Measurements from ENCODE around the gene CYGB.
"Not testable (repeated sequence)": the region's sequence is repeated elsewhere in the genome, so short reads cannot be mapped to it uniquely, and the experiment has no call there.

Gene CYGB

GRCh38 chr17:76530095-76530723, 7.3 kb downstream of the CYGB start:
- peaks cover 36% of the 10 kb centered on the region for H3K4me1 ChIP-seq (ENCODE audit: control insufficient read depth, insufficient read depth, low read length)
- peaks cover 4% of the 10 kb centered on the region for H3K27me3 ChIP-seq (ENCODE audit: control insufficient read depth, insufficient read depth, low read length)
- H3K4me3 ChIP-seq (ENCODE audit: low read length): no peak overlapping the region
- no peaks in the 10 kb centered on the region for H3K9me3 ChIP-seq (ENCODE audit: control insufficient read depth, low read length)
- H3K9ac ChIP-seq (ENCODE audit: low read length): peak overlapping the region; percentile 37
- H3K36me3 ChIP-seq (ENCODE audit: control insufficient read depth, insufficient read depth, low read length): no peaks in the 10 kb centered on the region

- no peaks in the 10 kb centered on the region for H3K9me3 ChIP-seq (ENCODE audit: control insufficient read depth, low read length)
- no peaks in the 10 kb centered on the region for H3K27me3 ChIP-seq (ENCODE audit: control insufficient read depth, insufficient read depth, low read length)
- H3K9ac ChIP-seq (ENCODE audit: low read length): peak overlapping the region; percentile 47
- H3K36me3 ChIP-seq (ENCODE audit: control insufficient read depth, insufficient read depth, low read length): no peaks in the 10 kb centered on the region
- peaks cover 44% of the 10 kb centered on the region for H3K4me1 ChIP-seq (ENCODE audit: control insufficient read depth, insufficient read depth, low read length)
- no peak overlapping the region for H3K4me3 ChIP-seq (ENCODE audit: low read length)
These were observed 8.1 kb downstream of the CYGB start for GRCh38 chr17:76529224-76530094.

- Histone ChIP-seq H3K36me3 (ENCODE audit: control insufficient read depth, insufficient read depth, low read length) (no peaks in the 10 kb centered on the region), H3K9ac (ENCODE audit: low read length) (peak overlapping the region; percentile 47), H3K9me3 (ENCODE audit: control insufficient read depth, low read length) (no peaks in the 10 kb centered on the region), H3K4me3 (ENCODE audit: low read length) (no peak overlapping the region), H3K27me3 (ENCODE audit: control insufficient read depth, insufficient read depth, low read length) (peaks cover under 1% of the 10 kb centered on the region), H3K4me1 (ENCODE audit: control insufficient read depth, insufficient read depth, low read length) (peaks cover 45% of the 10 kb centered on the region)
These were observed 8.8 kb downstream of the CYGB start for GRCh38 chr17:76528528-76529223.

- Histone ChIP-seq H3K36me3 (ENCODE audit: control insufficient read depth, insufficient read depth, low read length) (no peaks in the 10 kb centered on the region), H3K9ac (ENCODE audit: low read length) (no peak overlapping the region), H3K4me1 (ENCODE audit: control insufficient read depth, insufficient read depth, low read length) (peaks cover 49% of the 10 kb centered on the region), H3K27me3 (ENCODE audit: control insufficient read depth, insufficient read depth, low read length) (peaks cover 5% of the 10 kb centered on the region), H3K9me3 (ENCODE audit: control insufficient read depth, low read length) (no peaks in the 10 kb centered on the region), H3K4me3 (ENCODE audit: low read length) (no peak overlapping the region)
These were observed 9.4 kb downstream of the CYGB start for GRCh38 chr17:76528156-76528527.

DNA sequence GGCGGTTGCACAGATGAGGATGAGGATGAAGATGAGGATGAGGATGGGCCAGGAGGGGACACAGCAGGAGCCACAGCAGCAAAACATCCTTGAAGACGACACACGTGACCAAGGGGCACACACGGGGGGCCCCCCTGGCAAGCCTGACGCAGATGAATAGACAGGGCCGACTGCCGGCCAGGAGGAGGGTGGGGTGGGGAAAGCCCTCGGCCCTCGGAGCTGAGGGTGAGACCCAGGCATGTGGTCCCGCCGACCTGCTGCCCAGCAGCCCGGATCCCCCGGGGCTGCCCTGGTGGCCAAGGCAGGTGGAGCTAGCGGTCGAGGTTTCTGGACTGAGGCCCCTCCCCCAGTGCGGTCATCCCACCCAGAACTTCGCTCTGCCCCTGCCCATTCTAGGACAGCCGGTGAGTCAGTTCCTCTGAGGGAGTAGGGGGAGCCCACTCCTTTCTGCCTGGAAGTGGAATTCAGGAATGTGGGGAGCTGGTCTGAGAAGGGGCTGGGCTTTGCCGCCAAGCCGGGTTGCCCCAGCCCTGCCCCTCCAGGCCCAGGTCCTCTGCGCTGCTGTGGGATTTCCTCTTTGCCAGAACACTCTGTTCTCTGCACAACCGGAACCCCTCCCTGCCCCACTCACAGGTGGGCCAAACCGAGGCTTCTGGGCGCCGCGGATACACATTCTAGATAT, 9.9 kb downstream of the CYGB start:
- Histone ChIP-seq H3K9me3 (ENCODE audit: control insufficient read depth, low read length) (no peaks in the 10 kb centered on the region), H3K4me1 (ENCODE audit: control insufficient read depth, insufficient read depth, low read length) (peaks cover 53% of the 10 kb centered on the region), H3K4me3 (ENCODE audit: low read length) (no peak overlapping the region), H3K27me3 (ENCODE audit: control insufficient read depth, insufficient read depth, low read length) (peaks cover 5% of the 10 kb centered on the region), H3K9ac (ENCODE audit: low read length) (no peak overlapping the region), H3K36me3 (ENCODE audit: control insufficient read depth, insufficient read depth, low read length) (no peaks in the 10 kb centered on the region)

- H3K4me1 ChIP-seq (ENCODE audit: control insufficient read depth, insufficient read depth, low read length): peaks cover 53% of the 10 kb centered on the region
- H3K27me3 ChIP-seq (ENCODE audit: control insufficient read depth, insufficient read depth, low read length); H3K36me3 ChIP-seq (ENCODE audit: control insufficient read depth, insufficient read depth, low read length); H3K9ac ChIP-seq (ENCODE audit: low read length); H3K9me3 ChIP-seq (ENCODE audit: control insufficient read depth, low read length); H3K4me3 ChIP-seq (ENCODE audit: low read length): not testable (repeated sequence)
These were observed 10.5 kb downstream of the CYGB start for GRCh38 chr17:76527016-76527415.

DNA sequence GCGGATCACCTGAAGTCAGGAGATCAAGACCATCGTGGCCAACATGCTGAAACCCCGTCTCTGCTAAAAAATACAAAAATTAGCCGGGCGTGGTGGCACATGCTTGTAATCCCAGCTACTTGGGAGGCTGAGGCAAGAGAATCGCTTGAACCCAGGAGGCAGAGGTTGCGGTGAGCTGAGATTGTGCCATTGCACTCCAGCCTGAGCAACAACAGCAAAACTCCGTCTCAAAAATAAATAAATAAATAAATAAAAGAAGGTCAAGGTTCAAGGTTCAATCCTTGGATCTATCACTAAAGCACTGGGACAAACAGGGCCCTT, 12.0 kb downstream of the CYGB start:
- not testable (repeated sequence) for H3K4me3 ChIP-seq (ENCODE audit: low read length); H3K9ac ChIP-seq (ENCODE audit: low read length); H3K36me3 ChIP-seq (ENCODE audit: control insufficient read depth, insufficient read depth, low read length); H3K9me3 ChIP-seq (ENCODE audit: control insufficient read depth, low read length)
- Histone ChIP-seq H3K27me3 (ENCODE audit: control insufficient read depth, insufficient read depth, low read length) (peaks cover 12% of the 10 kb centered on the region), H3K4me1 (ENCODE audit: control insufficient read depth, insufficient read depth, low read length) (peaks cover 48% of the 10 kb centered on the region)

DNA sequence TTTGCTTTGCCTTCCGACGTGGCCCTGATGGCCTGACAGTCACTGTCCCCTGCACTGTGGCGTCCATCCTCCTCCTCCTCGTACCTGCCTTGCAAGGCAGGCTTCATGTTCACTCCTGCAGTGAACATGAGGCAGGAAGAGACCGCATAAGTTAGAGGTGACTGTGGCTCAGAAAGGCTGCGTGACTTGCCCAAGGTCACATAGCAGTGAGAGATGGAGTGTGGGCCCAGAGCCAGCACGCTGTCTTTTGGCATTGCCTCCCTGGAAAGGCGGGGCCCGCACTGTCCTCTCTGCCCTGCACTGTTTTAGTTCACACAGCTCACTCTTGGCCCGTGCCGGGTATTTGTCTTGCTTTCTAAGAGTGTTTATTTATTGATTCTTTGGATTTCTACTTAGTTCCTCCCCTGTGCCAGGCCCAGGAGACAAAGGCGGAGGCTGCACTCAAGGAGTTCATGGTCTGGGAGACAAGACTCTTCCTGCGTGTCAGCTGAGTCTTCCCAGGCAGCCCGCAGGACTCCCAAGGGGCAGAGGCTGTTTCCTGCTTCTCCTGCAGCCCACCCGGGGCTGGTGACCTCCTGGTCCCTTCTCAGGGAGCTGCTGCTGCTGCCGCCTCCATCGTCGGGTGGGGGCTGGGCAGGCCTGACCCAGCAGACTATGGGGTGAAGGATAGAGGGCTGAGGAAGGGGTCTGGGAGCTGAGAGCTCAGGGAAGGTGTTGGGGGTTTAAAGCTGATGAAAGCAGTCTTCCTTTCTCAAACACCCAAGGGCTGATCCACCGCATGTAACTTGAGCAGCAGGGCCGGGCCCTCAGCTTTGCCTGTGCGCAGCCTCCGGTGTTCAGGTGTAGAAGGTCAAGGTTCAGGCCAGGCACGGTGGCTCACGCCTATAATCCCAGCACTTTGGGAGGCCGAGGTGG, 12.7 kb downstream of the CYGB start:
- peak overlapping the region; percentile 24 for H3K9ac ChIP-seq (ENCODE audit: low read length)
- no peak overlapping the region for H3K4me3 ChIP-seq (ENCODE audit: low read length)

GRCh38 chr17:76523084-76524037, 14.1 kb downstream of the CYGB start:
- H3K9me3 ChIP-seq (ENCODE audit: control insufficient read depth, low read length): no peaks in the 10 kb centered on the region
- H3K4me1 ChIP-seq (ENCODE audit: control insufficient read depth, insufficient read depth, low read length): peaks cover 27% of the 10 kb centered on the region
- H3K36me3 ChIP-seq (ENCODE audit: control insufficient read depth, insufficient read depth, low read length): no peaks in the 10 kb centered on the region
- H3K9ac ChIP-seq (ENCODE audit: low read length): no peak overlapping the region
- H3K27me3 ChIP-seq (ENCODE audit: control insufficient read depth, insufficient read depth, low read length): peaks cover 12% of the 10 kb centered on the region
- H3K4me3 ChIP-seq (ENCODE audit: low read length): no peak overlapping the region

More for the DNA sequence above, 12.7 kb downstream of the CYGB start:
- H3K27me3 ChIP-seq (ENCODE audit: control insufficient read depth, insufficient read depth, low read length): peaks cover 12% of the 10 kb centered on the region
- H3K4me1 ChIP-seq (ENCODE audit: control insufficient read depth, insufficient read depth, low read length): peaks cover 42% of the 10 kb centered on the region
- no peaks in the 10 kb centered on the region for H3K36me3 ChIP-seq (ENCODE audit: control insufficient read depth, insufficient read depth, low read length)
- no peaks in the 10 kb centered on the region for H3K9me3 ChIP-seq (ENCODE audit: control insufficient read depth, low read length)

- Histone ChIP-seq H3K4me1 (ENCODE audit: control insufficient read depth, insufficient read depth, low read length) (peaks cover 18% of the 10 kb centered on the region), H3K27me3 (ENCODE audit: control insufficient read depth, insufficient read depth, low read length) (peaks cover 12% of the 10 kb centered on the region)
- not testable (repeated sequence) for H3K9ac ChIP-seq (ENCODE audit: low read length); H3K4me3 ChIP-seq (ENCODE audit: low read length); H3K9me3 ChIP-seq (ENCODE audit: control insufficient read depth, low read length); H3K36me3 ChIP-seq (ENCODE audit: control insufficient read depth, insufficient read depth, low read length)
These were observed 15.8 kb downstream of the CYGB start for GRCh38 chr17:76521683-76522082.

All from mucosa of stomach (tissue), 1 donor.